HCT116 (cell line): ENCODE measurements around the gene CDC37L1. TPM values are rescaled to one million over a fixed set of nuclear protein-coding genes. Genes with fewer than 3 reads are reported as not detected.
"Not testable (repeated sequence)": the region's sequence is repeated elsewhere in the genome, so short reads cannot be mapped to it uniquely, and the experiment has no call there.

Experiments
- ATAC-seq: fragments of 200-7000 bp; cut with Tn5 transposase; 2 replicates; pipeline ENCODE4 v1.9.1; 2020; ENCODE audit warnings: mild to moderate bottlenecking, moderate library complexity
- BruUV-seq: library from RNA; stranded (reverse); fragments of 400-500 nt; replicated peaks from 2 replicates; lab custom pipeline; 2021; lab: Mats Ljungman, UMichigan
- CTCF ChIA-PET: fragments of 300-600 bp; sonication (Branson Sonifier 250); formaldehyde crosslinking; loops from one replicate; lab custom pipeline; 2021; ENCODE audit warnings: antibody characterized with exemption; lab: Charles Lee
- POLR2A ChIA-PET: fragments of 300-600, 350-600 bp; sonication (Branson Sonifier 250); formaldehyde crosslinking; loops from one replicate; lab custom pipeline; 2021; ENCODE audit warnings: antibody characterized with exemption; lab: Charles Lee
- RAD21 ChIA-PET, 2 experiments: fragments of 300-600 bp; sonication (Branson Sonifier 250); formaldehyde crosslinking; loops; one replicate each; lab custom pipeline; 2023; ENCODE audit warnings: low total read pairs in 2 of 2; ENCODE audit not compliant: uncharacterized antibody in 2 of 2, unreplicated experiment in 2 of 2, low non-redundant PET in 1 of 2; lab: Charles Lee
- DNase-seq: peaks from one replicate; pipeline ENCODE4 v3.0.0-alpha.2; 2010; ENCODE audit warnings: low read depth, low spot score
- H2AFZ ChIP-seq: fragments of 200-600 bp; shearing (Covaris generic), sonication (generic); 2 replicates; pipeline ENCODE4 v1.6.1; 2017; ENCODE audit warnings: low read depth, mixed run types, mixed read lengths, antibody characterized with exemption, low read length; ENCODE audit not compliant: poor library complexity, severe bottlenecking
- H3K27ac ChIP-seq: 2 replicates; pipeline ENCODE4 v1.5.1; 2012; ENCODE audit warnings: low read depth, low read length
- H3K27me3 ChIP-seq: fragments of 200-600 bp; sonication (generic); 2 replicates; pipeline ENCODE4 v1.6.1; 2016; ENCODE audit warnings: mixed run types, low read length, mixed read lengths; ENCODE audit not compliant: insufficient read depth
- H3K36me3 ChIP-seq, 2 experiments: fragments of 200-500 bp in 1 of 2; fragments of 200-600 bp in 1 of 2; sonication (Bioruptor generic) in 1 of 2; sonication (generic) in 1 of 2; 2 replicates each; pipeline versions ENCODE4 v1.5.1 to v1.6.1; 2014 to 2016; ENCODE audit warnings: low read length in 2 of 2, inconsistent platforms in 1 of 2, mixed read lengths in 1 of 2, mixed run types in 1 of 2; ENCODE audit not compliant: insufficient read depth in 2 of 2, control insufficient read depth in 1 of 2
- H3K4me1 ChIP-seq, 2 experiments: fragments of 200-600 bp in 1 of 2; sonication (generic) in 1 of 2; 2 replicates each; pipeline versions ENCODE4 v1.5.1 to v1.6.1; 2012 to 2017; ENCODE audit warnings: low read length in 2 of 2, inconsistent platforms in 1 of 2, mild to moderate bottlenecking in 1 of 2, mixed read lengths in 1 of 2, mixed run types in 1 of 2, moderate library complexity in 1 of 2; ENCODE audit not compliant: insufficient read depth in 2 of 2, control insufficient read depth in 1 of 2
- H3K4me2 ChIP-seq: fragments of 200-600 bp; sonication (generic); 2 replicates; pipeline ENCODE4 v1.6.1; 2017; ENCODE audit warnings: mixed run types, low read length, mixed read lengths
- H3K4me3 ChIP-seq, 2 experiments: fragments of 200-600 bp in 1 of 2; sonication (generic) in 1 of 2; replicated peaks in 1 of 2; 2 replicates each; pipeline ENCODE4 v1.5.1; 2011 to 2016; ENCODE audit warnings: low read length in 2 of 2, control low read depth in 1 of 2, low read depth in 1 of 2, mild to moderate bottlenecking in 1 of 2, mixed read lengths in 1 of 2, mixed run types in 1 of 2
- H3K79me2 ChIP-seq: fragments of 200-600 bp; sonication (generic); 2 replicates; pipeline ENCODE4 v1.6.1; 2017; ENCODE audit warnings: mild to moderate bottlenecking, mixed run types, low read length, moderate library complexity, mixed read lengths; ENCODE audit not compliant: insufficient read depth
- H3K9ac ChIP-seq: fragments of 200-600 bp; sonication (generic); 2 replicates; pipeline ENCODE4 v1.6.1; 2016; ENCODE audit warnings: low read length, mixed read lengths
- H3K9me2 ChIP-seq: fragments of 200-600 bp; sonication (generic), shearing (Covaris generic); 2 replicates; pipeline ENCODE4 v1.6.1; 2017; ENCODE audit warnings: mixed run types, mild to moderate bottlenecking, moderate library complexity; ENCODE audit not compliant: insufficient read depth
- H3K9me3 ChIP-seq, 2 experiments: fragments of 200-500 bp in 1 of 2; fragments of 200-600 bp in 1 of 2; sonication (Bioruptor generic) in 1 of 2; sonication (generic) in 1 of 2; 2 replicates each; pipeline ENCODE4 v1.6.1; 2014 to 2017; ENCODE audit warnings: low read length in 2 of 2, mixed read lengths in 2 of 2, inconsistent platforms in 1 of 2, low read depth in 1 of 2, mild to moderate bottlenecking in 1 of 2, mixed run types in 1 of 2, moderate library complexity in 1 of 2; ENCODE audit not compliant: control insufficient read depth in 1 of 2, insufficient read depth in 1 of 2
- H4K20me1 ChIP-seq: fragments of 200-600 bp; sonication (generic), shearing (Covaris generic); 2 replicates; pipeline ENCODE4 v1.6.1; 2017; ENCODE audit warnings: mixed run types, mild to moderate bottlenecking, moderate library complexity; ENCODE audit not compliant: insufficient read depth
- CBX3 ChIP-seq: IDR thresholded peaks from 2 replicates; pipeline ENCODE4 v1.6.1; 2012; ENCODE audit warnings: low read depth
- EGR1 ChIP-seq: IDR thresholded peaks from 2 replicates; pipeline ENCODE4 v1.6.1; 2012; ENCODE audit warnings: low read depth
- FOSL1 ChIP-seq: IDR thresholded peaks from 2 replicates; pipeline ENCODE4 v1.6.1; 2012; ENCODE audit warnings: low read depth
- JUND ChIP-seq: IDR thresholded peaks from 2 replicates; pipeline ENCODE4 v1.6.1; 2012
- RAD21 ChIP-seq: IDR thresholded peaks from 2 replicates; pipeline ENCODE4 v1.6.1; 2012; ENCODE audit warnings: low read depth, mild to moderate bottlenecking
- SIN3A ChIP-seq: IDR thresholded peaks from 2 replicates; pipeline ENCODE4 v1.6.1; 2012; ENCODE audit warnings: low read depth
- SRF ChIP-seq: IDR thresholded peaks from 2 replicates; pipeline ENCODE4 v1.6.1; 2012; ENCODE audit warnings: low read depth
- intact Hi-C: fragments of 100-400 bp; cut with micrococcal nuclease; formaldehyde crosslinking; loops from 2 replicates; pipeline ENCODE4 v1.10.0; 2022
- total RNA-seq: library from RNA; stranded (reverse); gene quantifications from one replicate; pipeline ENCODE4 v1.2.1, GENCODE V29; 2021; ENCODE audit not compliant: unreplicated experiment
- TF ChIP-seq, protein P1 (sequence below), 3 experiments: fragments of 200-600 bp in 1 of 3; sonication (generic) in 1 of 3; IDR thresholded peaks in 2 of 3; conservative IDR thresholded peaks in 1 of 3; 2 replicates each; pipeline ENCODE4 v1.5.1; 2012 to 2017; ENCODE audit warnings: low read depth in 2 of 3, low read length in 2 of 3, antibody characterized with exemption in 1 of 3, borderline replicate concordance in 1 of 3, control low read depth in 1 of 3, mild to moderate bottlenecking in 1 of 3, mixed read lengths in 1 of 3, mixed run types in 1 of 3, moderate library complexity in 1 of 3; ENCODE audit not compliant: insufficient read depth in 1 of 3
- TF ChIP-seq, protein P2 (sequence below): IDR thresholded peaks from 2 replicates; pipeline ENCODE4 v1.6.1; 2012

CDC37L1 gene
- total RNA-seq, 1 experiment from 2014 or later = 18.1 TPM

DNA sequence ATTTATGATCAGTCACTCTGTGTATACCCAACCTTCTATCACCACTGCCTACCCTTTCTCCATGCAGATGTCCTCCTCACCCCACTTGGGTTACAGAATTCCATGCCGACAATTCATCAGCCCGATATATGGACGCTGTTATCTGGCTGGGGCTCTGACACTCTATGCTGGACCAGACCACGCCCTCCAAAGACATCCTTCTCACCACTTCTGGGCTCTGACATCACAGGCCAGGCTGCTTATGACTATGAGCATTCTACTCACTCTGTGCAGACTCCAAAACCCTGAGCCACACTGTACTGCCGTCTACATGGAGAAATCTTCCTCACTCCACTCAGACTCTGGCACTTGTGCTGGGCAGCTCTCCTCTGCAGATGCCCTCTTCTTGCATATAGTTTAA is 69.2 kb downstream of the CDC37L1 start:
- intact Hi-C loops = no loop called here
- RAD21 ChIA-PET = no interaction called here

DNA sequence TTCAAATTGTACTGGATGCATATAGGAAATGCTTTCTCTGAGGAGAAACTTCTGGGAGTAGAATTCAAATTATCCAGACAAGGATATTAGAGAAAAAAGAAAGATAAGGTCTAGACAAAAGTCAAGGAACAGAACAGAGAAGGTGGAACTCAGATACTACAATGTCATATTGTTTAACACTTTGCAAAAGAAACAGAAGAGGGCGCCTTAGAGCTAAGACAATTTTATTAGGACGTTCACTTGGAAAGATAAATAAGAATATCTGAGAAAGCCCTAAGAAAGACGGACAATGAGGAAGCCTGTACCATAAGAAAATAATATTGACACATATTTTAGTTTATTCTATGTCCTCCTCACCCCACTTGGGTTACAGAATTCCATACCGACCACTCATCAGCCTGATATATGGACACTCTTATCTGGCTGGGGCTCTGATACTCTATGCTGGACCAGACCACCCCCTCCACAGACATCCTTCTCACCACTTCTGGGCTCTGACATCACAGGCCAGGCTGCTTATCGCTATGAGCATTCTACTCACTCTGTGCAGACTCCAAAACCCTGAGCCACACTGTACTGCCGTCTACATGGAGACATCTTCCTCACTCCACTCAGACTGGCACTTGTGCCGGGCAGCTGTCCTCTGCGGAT is 70.8 kb downstream of the CDC37L1 start:
- intact Hi-C loops = loop anchor here (5.0 kb wide), 2 partner anchors 368 to 692 kb away; no protein-coding TSS in a partner anchor
- no peak for DNase-seq
- no peaks in the 10 kb centered on the region; a peak in 1 of 4 replicates for H3K9me3 ChIP-seq
- no peak overlapping the region for H2AFZ ChIP-seq
- no peak overlapping the region for H3K4me3 ChIP-seq
- ChIA-PET RAD21 (interaction anchor here (1.1 to 1.2 kb wide), 2 partner anchors 692 kb away, joined by 3 read pairs; no protein-coding TSS in a partner anchor), CTCF (interaction anchor here (0.7 to 1.6 kb wide), 12 partner anchors 9 to 692 kb away, joined by 3 to 8 read pairs (median 4); partner anchors contain the start of genes AK3 and JAK2), POLR2A (no interaction called here)
- TF ChIP-seq, protein P1, sequence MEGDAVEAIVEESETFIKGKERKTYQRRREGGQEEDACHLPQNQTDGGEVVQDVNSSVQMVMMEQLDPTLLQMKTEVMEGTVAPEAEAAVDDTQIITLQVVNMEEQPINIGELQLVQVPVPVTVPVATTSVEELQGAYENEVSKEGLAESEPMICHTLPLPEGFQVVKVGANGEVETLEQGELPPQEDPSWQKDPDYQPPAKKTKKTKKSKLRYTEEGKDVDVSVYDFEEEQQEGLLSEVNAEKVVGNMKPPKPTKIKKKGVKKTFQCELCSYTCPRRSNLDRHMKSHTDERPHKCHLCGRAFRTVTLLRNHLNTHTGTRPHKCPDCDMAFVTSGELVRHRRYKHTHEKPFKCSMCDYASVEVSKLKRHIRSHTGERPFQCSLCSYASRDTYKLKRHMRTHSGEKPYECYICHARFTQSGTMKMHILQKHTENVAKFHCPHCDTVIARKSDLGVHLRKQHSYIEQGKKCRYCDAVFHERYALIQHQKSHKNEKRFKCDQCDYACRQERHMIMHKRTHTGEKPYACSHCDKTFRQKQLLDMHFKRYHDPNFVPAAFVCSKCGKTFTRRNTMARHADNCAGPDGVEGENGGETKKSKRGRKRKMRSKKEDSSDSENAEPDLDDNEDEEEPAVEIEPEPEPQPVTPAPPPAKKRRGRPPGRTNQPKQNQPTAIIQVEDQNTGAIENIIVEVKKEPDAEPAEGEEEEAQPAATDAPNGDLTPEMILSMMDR (IDR thresholded peaks at IDR 0.05 in 2 of 3, conservative IDR thresholded peaks at IDR 0.05 in 1 of 3; ENCODE audit: borderline replicate concordance in 1 of 3, insufficient read depth in 1 of 3, low read depth in 2 of 3, low read length in 2 of 3) = peak; percentile 51 to 67 (median 66)
- TF ChIP-seq SRF = no peak
- TF ChIP-seq RAD21 = peak; percentile 61
- ATAC-seq = peak; percentile 84
- H3K9me2 ChIP-seq = no peaks in the 10 kb centered on the region
- H3K36me3 ChIP-seq = no peaks in the 10 kb centered on the region
- no TSS peak for BruUV-seq
- no peaks in the 10 kb centered on the region for H3K27me3 ChIP-seq
- no peaks in the 10 kb centered on the region for H3K79me2 ChIP-seq
- no peak overlapping the region for H3K4me2 ChIP-seq
- no peak overlapping the region for H3K9ac ChIP-seq
- no peaks in the 10 kb centered on the region for H3K4me1 ChIP-seq
- no peaks in the 10 kb centered on the region for H4K20me1 ChIP-seq
- H3K27ac ChIP-seq = no peak overlapping the region

More for the DNA sequence above, 69.2 kb downstream of the CDC37L1 start:
- no peak overlapping the region for H2AFZ ChIP-seq
- ChIA-PET CTCF (interaction anchor here (0.9 to 1.6 kb wide), 3 partner anchors 11 to 677 kb away, joined by 3 read pairs; no protein-coding TSS in a partner anchor), POLR2A (no interaction called here)
- no peaks in the 10 kb centered on the region; a peak in 1 of 4 replicates for H3K9me3 ChIP-seq
- H3K4me3 ChIP-seq = no peak overlapping the region
- no peaks in the 10 kb centered on the region for H3K79me2 ChIP-seq
- H3K27ac ChIP-seq = no peak overlapping the region
- TF ChIP-seq SIN3A (no peak), FOSL1 (no peak), RAD21 (no peak), JUND (no peak), CBX3 (no peak), SRF (no peak), EGR1 (no peak)
- TF ChIP-seq, protein P2, sequence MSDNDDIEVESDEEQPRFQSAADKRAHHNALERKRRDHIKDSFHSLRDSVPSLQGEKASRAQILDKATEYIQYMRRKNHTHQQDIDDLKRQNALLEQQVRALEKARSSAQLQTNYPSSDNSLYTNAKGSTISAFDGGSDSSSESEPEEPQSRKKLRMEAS = no peak
- no peaks in the 10 kb centered on the region for H4K20me1 ChIP-seq
- no peak overlapping the region for H3K9ac ChIP-seq
- H3K36me3 ChIP-seq = no peaks in the 10 kb centered on the region
- no peaks in the 10 kb centered on the region for H3K27me3 ChIP-seq
- no peaks in the 10 kb centered on the region for H3K9me2 ChIP-seq
- H3K4me2 ChIP-seq = no peak overlapping the region
- ATAC-seq (no peak), DNase-seq (no peak)
- no TSS peak for BruUV-seq
- H3K4me1 ChIP-seq = peaks cover 0 to under 1% of the 10 kb centered on the region in 2 experiments; a peak in 1 of 4 replicates

DNA sequence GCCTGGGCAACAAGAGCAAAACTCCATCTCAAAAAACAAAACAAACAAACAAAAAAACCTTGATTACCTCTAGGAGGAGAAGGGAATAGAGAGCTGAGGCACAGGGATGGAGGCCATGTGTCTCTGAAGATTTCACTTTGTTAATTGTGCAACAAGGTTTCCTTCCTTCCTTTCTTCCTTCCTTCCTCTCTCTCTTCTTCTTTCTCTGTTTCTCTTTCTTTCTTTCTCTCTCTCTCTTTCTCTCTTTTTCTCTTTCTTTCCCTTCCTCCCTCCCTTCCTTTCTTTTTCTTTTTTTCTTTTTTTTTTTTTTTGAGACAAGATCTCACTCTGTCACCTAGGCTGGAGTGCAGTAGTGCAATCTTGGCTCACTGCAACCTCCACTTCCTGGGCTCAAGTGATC is 75.2 kb downstream of the CDC37L1 start:
- H3K9me2 ChIP-seq, H3K9ac ChIP-seq, H4K20me1 ChIP-seq, H3K27ac ChIP-seq, H3K4me2 ChIP-seq, H3K9me3 ChIP-seq, DNase-seq, H3K27me3 ChIP-seq, H3K4me3 ChIP-seq, POLR2A ChIA-PET, ATAC-seq, H3K36me3 ChIP-seq, H2AFZ ChIP-seq, RAD21 ChIA-PET, H3K79me2 ChIP-seq, H3K4me1 ChIP-seq, BruUV-seq: not testable (repeated sequence)
- intact Hi-C loops = loop anchor here (5.0 kb wide), 2 partner anchors 372 to 688 kb away; no protein-coding TSS in a partner anchor
- CTCF ChIA-PET = interaction anchor here (1.6 kb wide), 1 partner anchor 234 kb away, joined by 3 read pairs; no protein-coding TSS in a partner anchor
